BLaER1 treated with 17β-estradiol and CSF1 and Interleukin-3, amounts not matched to agents 10 nM and 100 nM (cell line): Measurements from ENCODE around the gene LTC4S.

Source experiments
- H3K27ac ChIP-seq, 11 experiments: shearing (Covaris generic); formaldehyde crosslinking; 2 replicates each; pipeline ENCODE4 v1.8.1; 2022
- H3K27me3 ChIP-seq, 11 experiments: shearing (Covaris generic); formaldehyde crosslinking; 2 replicates each; pipeline ENCODE4 v1.8.1; 2022
- H3K36me3 ChIP-seq, 11 experiments: shearing (Covaris generic); formaldehyde crosslinking; 2 replicates each; pipeline ENCODE4 v1.8.1; 2022
- H3K4me1 ChIP-seq, 10 experiments: shearing (Covaris generic); formaldehyde crosslinking; 2 replicates each; pipeline ENCODE4 v1.8.1; 2022
- H3K4me2 ChIP-seq, 11 experiments: shearing (Covaris generic); formaldehyde crosslinking; 2 replicates each; pipeline ENCODE4 v1.8.1; 2022
- H3K4me3 ChIP-seq, 10 experiments: shearing (Covaris generic); formaldehyde crosslinking; 2 replicates each; pipeline ENCODE4 v1.8.1; 2022
- H3K9ac ChIP-seq, 11 experiments: shearing (Covaris generic); formaldehyde crosslinking; 2 replicates each; pipeline ENCODE4 v1.8.1; 2022
- H3K9me3 ChIP-seq, 11 experiments: shearing (Covaris generic); formaldehyde crosslinking; replicated peaks in 1 of 11; 2 replicates each; pipeline ENCODE4 v1.8.1; 2022
- H4K20me1 ChIP-seq, 11 experiments: shearing (Covaris generic); formaldehyde crosslinking; 2 replicates each; pipeline ENCODE4 v1.8.1; 2022
- Cebpa-rat ChIP-seq, 11 experiments: shearing (Covaris generic); IDR thresholded peaks; 2 replicates each; pipeline ENCODE4 v1.8.1; 2022

The LTC4S gene

DNA sequence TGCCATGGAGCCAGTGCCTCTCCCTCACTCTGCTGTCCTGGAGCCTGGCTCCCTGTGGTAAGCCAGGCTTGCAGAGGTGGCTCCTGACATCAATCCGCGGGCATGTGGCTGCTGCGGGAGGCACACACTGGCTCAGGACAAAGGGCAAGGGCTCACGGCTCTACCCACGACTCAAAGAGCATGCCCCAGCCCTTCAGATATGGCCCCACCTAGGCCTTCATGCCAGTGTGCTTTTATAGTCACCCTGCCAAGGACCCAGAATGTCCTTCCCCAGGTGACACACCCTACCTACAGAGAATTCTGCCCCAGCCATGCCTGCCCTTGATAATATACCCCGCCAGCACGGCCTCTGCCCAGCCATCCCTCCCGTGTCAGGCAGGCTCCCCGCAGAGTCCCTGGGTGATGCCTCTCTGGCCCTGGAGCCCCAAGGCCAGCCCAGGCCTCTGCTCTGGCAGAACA, 11.3 kb downstream of the LTC4S start:
- Histone ChIP-seq H3K36me3 (peaks cover under 1 to 20% (median 14%) of the 10 kb centered on the region in 11 experiments), H4K20me1 (peaks cover 38 to 61% (median 54%) of the 10 kb centered on the region in 11 experiments), H3K27me3 (no peaks in the 10 kb centered on the region), H3K27ac (peak overlapping the region; percentile 82 to 92 (median 86)), H3K4me1 (peaks cover 48 to 60% (median 52%) of the 10 kb centered on the region in 10 experiments), H3K9ac (peak overlapping the region; percentile 85 to 95 (median 89)), H3K9me3 (no peaks in the 10 kb centered on the region), H3K4me3 (peak overlapping the region; percentile 73 to 87 (median 77)), H3K4me2 (peak overlapping the region; percentile 89 to 100 (median 96))
- TF ChIP-seq Cebpa-rat (IDR thresholded peaks at IDR 0.05), result no peak

DNA sequence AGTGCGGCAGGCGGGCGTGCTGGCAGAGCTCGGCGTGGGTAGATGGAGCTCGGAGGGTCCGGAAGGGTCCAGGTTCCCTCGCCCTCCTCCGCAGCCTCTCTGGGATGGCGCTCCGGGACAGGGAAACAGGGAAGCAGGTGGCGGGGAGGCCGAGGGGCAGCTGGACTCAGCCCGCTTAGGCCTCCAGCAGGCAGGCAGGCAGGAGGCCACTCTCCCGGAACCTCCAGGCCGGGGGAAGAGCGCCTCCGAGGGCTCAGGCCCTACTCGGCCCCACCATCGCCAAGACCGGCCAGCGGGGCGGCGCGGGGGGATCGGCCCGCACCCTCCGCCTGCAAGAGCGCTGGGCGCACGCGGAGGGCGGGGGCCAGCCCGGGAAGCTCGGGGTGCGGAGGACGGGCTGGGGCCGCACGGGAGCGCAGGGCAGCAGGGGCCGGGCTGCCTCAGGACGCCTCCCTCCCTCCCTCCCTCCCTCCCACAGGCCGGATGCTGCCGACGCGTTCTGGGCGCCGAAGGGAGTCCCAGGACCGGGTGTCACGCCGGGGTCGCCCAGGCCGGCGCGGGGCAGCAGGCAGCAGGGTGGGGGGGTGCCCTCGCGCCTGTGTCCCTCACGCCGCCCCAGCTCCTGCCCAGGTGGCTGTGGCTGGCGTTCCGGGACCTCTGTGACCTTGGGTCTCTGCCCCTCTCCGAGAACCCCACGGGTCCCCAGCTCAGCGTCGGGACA, 11.9 kb downstream of the LTC4S start:
- H3K27ac ChIP-seq, result peak overlapping the region; percentile 82 to 92 (median 86)
- H3K4me3 ChIP-seq, result peak overlapping the region; percentile 73 to 87 (median 77)
- H3K9me3 ChIP-seq, result peaks cover 0 to 1% (median 0%) of the 10 kb centered on the region in 11 experiments; a peak in 4 of 22 replicates
- peaks cover 48 to 60% (median 52%) of the 10 kb centered on the region in 10 experiments for H3K4me1 ChIP-seq
- H4K20me1 ChIP-seq, result peaks cover 38 to 55% (median 50%) of the 10 kb centered on the region in 11 experiments
- peak overlapping the region; percentile 85 to 95 (median 89) for H3K9ac ChIP-seq
- peaks cover 0 to 15% (median 8%) of the 10 kb centered on the region in 11 experiments; a peak in 15 of 22 replicates for H3K36me3 ChIP-seq
- H3K4me2 ChIP-seq, result peak overlapping the region; percentile 89 to 100 (median 96)
- no peak for TF ChIP-seq Cebpa-rat (IDR thresholded peaks at IDR 0.05)
- H3K27me3 ChIP-seq, result no peaks in the 10 kb centered on the region

DNA sequence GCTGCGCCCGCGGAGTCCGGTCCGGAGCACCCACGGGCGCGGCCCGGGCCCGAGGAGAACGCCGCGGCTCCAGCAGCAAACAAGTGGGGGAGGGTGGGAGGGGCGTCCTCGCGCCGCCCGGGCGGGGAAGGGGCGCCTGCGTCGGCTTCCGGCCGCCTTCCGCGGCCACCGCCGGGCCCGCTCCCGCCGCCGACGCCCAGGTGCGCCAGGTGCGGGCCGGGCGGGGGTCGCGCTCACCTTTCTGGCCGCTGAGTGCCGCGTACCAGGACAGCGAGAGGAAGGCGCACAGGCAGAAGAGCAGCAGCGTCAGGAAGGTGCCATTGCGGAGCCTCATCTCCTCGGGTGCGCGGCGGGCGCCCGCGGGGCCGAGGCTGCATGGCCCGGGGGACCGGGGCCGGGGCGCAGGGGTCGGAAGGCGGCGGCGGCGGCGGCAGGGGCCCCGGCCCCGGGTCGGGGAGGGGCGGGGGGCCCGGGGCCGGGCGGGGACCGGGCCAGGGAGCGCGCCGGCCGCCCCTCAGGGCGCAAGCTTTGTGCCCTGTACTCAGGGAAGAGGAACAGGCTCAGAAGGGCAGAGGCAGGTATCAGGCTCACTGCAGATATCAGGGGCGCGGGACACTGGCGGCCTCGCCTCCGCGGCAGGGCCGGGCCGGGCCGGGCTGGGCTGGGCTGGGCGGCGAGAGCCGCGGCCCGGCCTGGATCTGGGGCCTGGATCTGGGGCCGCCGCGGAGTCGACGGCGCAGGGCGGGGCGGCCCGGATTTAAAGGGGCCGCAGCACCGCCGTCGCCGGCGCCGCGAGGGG, 12.7 kb downstream of the LTC4S start, which contains the start of gene MGAT4B:
TSS of gene MGAT4B (minus strand) at position 617 of the 799 bp plus-strand sequence. CDS start at position 334, 283 bp downstream.
- no peaks in the 10 kb centered on the region for H3K27me3 ChIP-seq
- peak within 1 kb of the TSS; percentile 85 to 95 (median 89) for H3K9ac ChIP-seq
- peaks cover 0 to 11% (median 2%) of the 10 kb centered on the region in 11 experiments; a peak in 12 of 22 replicates for H3K36me3 ChIP-seq
- H3K27ac ChIP-seq, result peak within 1 kb of the TSS; percentile 82 to 92 (median 86)
- H3K4me3 ChIP-seq, result peak within 1 kb of the TSS; percentile 73 to 87 (median 77)
- no peak for TF ChIP-seq Cebpa-rat (IDR thresholded peaks at IDR 0.05)
- H3K9me3 ChIP-seq, result peaks cover 0 to 7% (median 0%) of the 10 kb centered on the region in 11 experiments; a peak in 7 of 22 replicates
- H3K4me2 ChIP-seq, result peak within 1 kb of the TSS; percentile 89 to 100 (median 96)
- H4K20me1 ChIP-seq, result peaks cover 38 to 48% (median 42%) of the 10 kb centered on the region in 11 experiments
- peaks cover 48 to 53% (median 50%) of the 10 kb centered on the region in 10 experiments for H3K4me1 ChIP-seq

DNA sequence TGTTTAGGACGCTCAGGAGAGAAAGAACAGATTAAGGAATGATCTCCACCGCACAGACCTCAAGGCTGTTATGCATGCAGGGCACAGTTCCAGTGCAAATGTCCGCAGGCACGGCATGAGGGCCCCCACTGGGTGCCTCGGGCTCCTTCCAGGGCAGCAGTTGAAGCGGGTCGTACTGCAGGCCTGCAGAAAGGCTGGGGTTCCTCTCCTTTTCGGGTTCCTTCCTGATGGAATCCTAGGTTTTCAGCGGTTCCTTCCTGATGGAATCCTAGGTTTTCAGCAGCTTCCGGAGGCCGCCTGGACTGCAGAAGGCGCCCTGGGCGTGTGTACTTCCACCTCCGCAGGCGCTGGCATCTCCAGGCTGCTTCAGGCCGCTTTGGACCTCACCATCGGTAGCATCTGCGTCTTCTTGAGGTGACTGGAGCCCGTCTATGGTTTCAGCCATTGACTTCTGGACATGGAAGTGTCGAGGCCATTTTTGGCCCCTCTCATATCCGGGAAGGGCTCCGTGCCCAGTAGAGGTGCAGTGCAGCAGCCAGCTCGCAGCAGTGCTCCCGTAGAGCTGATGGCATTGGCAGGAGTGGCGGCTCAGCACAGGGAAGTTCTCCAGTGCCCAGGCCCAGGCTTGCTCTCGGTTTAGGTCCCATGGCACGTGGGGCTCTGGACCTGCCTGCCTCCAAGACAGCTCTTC, 18.5 kb downstream of the LTC4S start:
- Histone ChIP-seq H3K36me3 (peaks cover 30 to 52% (median 42%) of the 10 kb centered on the region in 11 experiments), H3K4me3 (no peak overlapping the region), H3K9me3 (peaks cover 0 to 7% (median 0%) of the 10 kb centered on the region in 11 experiments; a peak in 7 of 22 replicates), H3K4me1 (peaks cover 17 to 21% (median 18%) of the 10 kb centered on the region in 10 experiments), H3K27ac (no peak overlapping the region), H4K20me1 (peaks cover 0 to 24% (median 0%) of the 10 kb centered on the region in 11 experiments; a peak in 6 of 22 replicates), H3K4me2 (no peak overlapping the region), H3K9ac (no peak overlapping the region), H3K27me3 (peaks cover 14 to 20% (median 19%) of the 10 kb centered on the region in 11 experiments)
- TF ChIP-seq Cebpa-rat (IDR thresholded peaks at IDR 0.05), result no peak

DNA sequence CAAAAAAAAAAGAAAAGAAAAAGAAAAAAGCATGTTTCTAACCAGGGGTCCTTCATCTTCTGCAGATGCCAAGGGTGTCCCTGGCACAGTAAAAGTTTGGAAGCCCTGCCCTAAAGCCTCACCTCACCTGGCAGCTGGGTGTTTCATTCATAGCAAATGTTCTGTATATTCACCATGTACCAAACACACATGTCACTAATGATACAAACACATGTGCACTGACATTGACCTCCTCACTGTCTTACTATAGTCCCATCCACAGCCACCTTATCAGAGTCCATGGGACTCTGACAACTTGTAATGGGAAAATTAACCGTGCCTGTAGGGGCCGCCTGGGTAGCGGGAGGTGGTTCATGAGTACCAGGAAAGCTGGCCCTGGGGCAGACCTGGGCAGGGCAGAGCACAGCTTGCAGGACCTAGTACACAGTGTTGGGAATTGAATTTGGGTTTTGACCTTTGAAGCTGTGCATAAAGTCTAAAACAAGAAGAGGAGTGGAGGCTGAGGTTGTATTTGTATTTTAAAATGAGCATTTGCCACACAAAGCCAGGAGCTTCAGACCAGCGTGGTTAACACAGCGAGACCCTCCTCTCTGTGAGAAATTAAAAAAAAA, 19.3 kb downstream of the LTC4S start:
- peaks cover 19 to 28% (median 27%) of the 10 kb centered on the region in 11 experiments for H3K27me3 ChIP-seq
- H3K4me3 ChIP-seq, result no peak overlapping the region
- peaks cover 30 to 52% (median 42%) of the 10 kb centered on the region in 11 experiments for H3K36me3 ChIP-seq
- H3K4me2 ChIP-seq, result no peak overlapping the region
- no peak for TF ChIP-seq Cebpa-rat (IDR thresholded peaks at IDR 0.05)
- peaks cover 0 to 7% (median 0%) of the 10 kb centered on the region in 11 experiments; a peak in 7 of 22 replicates for H3K9me3 ChIP-seq
- H3K27ac ChIP-seq, result no peak overlapping the region
- peaks cover 0 to 28% (median 0%) of the 10 kb centered on the region in 11 experiments; a peak in 6 of 22 replicates for H4K20me1 ChIP-seq
- no peak overlapping the region for H3K9ac ChIP-seq
- peaks cover 14 to 22% (median 19%) of the 10 kb centered on the region in 10 experiments for H3K4me1 ChIP-seq

DNA sequence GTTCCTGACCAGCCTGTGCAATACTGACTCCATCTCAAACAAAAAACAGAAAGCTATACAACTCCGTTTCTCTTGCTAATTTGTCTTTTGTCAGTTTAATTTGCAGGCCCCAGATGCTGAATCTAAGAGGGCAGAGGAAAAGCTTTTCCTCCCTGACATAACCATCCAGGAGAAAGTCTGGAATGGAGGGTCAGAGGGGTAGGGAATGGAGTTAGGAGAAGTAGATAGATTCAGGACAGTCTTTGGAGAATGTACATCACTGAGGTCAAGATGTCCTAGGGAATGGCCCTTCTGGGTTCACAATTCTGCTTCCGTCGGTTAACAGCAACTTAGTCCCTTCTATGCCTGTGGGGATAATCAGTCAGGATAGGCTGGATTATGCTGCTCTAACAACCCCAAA, 20.3 kb downstream of the LTC4S start:
- Histone ChIP-seq H3K27me3 (peaks cover 19 to 34% (median 32%) of the 10 kb centered on the region in 11 experiments), H4K20me1 (peaks cover 0 to 28% (median 0%) of the 10 kb centered on the region in 11 experiments; a peak in 5 of 22 replicates), H3K27ac (no peak overlapping the region), H3K36me3 (peaks cover 30 to 52% (median 42%) of the 10 kb centered on the region in 11 experiments), H3K4me3 (no peak overlapping the region), H3K9ac (no peak overlapping the region), H3K4me1 (peaks cover 22 to 28% (median 26%) of the 10 kb centered on the region in 10 experiments), H3K4me2 (no peak overlapping the region), H3K9me3 (peaks cover 0 to 7% (median 0%) of the 10 kb centered on the region in 11 experiments; a peak in 7 of 22 replicates)
- TF ChIP-seq Cebpa-rat (IDR thresholded peaks at IDR 0.05), result no peak

DNA sequence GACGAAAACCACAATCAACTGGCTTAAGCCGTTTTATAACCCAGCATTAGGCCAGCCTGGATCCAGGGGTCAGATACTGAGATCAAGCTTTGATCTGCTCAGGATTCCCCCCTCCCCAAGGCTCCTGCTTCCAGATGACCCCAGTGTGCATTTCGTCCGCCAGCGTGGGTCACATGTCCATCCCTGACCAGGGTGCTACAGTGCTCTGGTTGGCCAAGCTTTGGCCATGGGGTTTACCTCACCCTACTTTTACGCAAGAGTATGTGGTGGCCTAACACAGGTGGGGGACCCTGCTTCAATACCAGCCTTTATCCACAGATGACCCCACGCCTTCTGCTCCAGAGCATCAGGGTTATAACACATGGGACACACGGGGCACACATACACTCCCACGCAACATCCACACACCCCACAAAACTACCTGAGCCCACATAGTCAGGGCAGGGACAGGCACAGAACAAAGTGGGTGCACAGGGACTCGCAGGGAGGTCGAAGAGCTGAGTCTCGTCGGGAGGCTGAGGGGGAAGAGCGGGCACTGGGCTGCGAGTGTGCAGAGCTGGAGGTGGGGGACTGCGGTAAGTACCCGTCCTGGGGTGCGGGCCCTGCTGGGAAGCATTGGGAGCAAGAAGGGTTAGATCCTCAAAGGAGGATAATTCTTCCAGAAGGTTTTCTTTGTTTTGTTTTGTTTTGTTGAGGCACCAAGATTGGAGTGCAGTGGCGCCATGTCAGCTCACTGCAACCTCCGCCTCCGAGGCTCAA, 21.9 kb downstream of the LTC4S start:
- H3K36me3 ChIP-seq, result peaks cover 30 to 51% (median 42%) of the 10 kb centered on the region in 11 experiments
- H3K27me3 ChIP-seq, result peaks cover 19 to 34% (median 32%) of the 10 kb centered on the region in 11 experiments
- peaks cover 37 to 44% (median 41%) of the 10 kb centered on the region in 10 experiments for H3K4me1 ChIP-seq
- H3K4me2 ChIP-seq, result peak overlapping the region in 1 of 11 experiments; percentile 99; a peak in 1 of 22 replicates
- TF ChIP-seq Cebpa-rat (IDR thresholded peaks at IDR 0.05), result no peak
- H4K20me1 ChIP-seq, result peaks cover 0 to 28% (median 0%) of the 10 kb centered on the region in 11 experiments; a peak in 6 of 22 replicates
- no peak overlapping the region for H3K27ac ChIP-seq
- no peak overlapping the region for H3K9ac ChIP-seq
- peaks cover 0 to 7% (median 0%) of the 10 kb centered on the region in 11 experiments; a peak in 7 of 22 replicates for H3K9me3 ChIP-seq
- no peak overlapping the region for H3K4me3 ChIP-seq
